Epidermal melanocyte (primary cell): ENCODE measurements around the gene GJA10.

Experiments used
- DNase-seq: peaks from one replicate; pipeline ENCODE4 v3.0.0; 2011; ENCODE audit warnings: low spot score; ENCODE audit not compliant: insufficient read length

The GJA10 gene

DNA sequence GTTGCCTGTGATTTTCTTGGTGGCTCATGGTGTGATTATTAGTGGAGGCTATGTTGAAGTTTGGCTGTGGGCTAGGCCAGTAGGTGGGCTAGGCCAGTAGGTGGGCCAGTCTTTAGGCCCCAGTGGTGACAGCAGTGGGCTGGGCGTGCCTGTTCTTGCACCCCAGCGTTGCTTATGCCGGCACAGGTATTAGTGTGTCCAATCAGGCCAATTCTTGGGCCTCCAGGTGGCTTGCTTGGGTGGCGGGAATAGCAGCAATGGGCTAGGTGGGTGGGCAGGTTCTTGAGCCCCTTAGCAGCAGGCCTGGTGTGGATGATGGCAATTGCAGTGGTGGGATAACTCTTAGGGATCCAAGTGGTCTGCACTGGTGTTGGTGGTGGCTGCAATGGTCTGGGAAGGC, 22.9 kb downstream of the GJA10 start:
- no peak for DNase-seq

DNA sequence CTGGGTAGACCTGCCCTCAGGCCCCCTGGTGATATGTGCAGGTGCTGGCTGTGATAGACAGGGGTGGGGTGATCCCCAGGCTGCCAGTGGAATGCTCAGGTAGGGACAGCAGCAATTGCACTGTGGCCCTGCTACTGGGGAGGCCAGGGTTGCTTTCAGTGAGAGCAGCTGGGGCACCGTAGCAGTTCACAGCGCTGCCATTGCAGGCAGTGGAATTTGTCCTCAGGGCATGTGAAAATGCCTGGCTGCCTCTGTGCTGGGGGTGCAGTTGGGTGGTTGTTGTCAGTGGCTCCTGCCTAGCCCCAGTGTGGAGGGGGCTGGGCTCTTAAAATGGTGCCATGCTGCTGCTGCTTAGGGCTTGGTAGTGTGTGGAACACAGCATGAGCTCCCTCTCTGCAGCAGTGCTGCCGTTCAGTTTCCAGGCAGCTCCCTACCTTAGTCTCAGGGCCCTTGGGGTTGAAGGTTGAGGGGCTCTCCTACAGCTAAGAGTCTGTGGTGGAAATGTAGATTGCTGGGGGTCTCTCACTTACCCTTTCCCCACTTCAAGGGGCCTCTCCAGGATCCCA, 23.6 kb downstream of the GJA10 start:
- DNase-seq = no peak

DNA sequence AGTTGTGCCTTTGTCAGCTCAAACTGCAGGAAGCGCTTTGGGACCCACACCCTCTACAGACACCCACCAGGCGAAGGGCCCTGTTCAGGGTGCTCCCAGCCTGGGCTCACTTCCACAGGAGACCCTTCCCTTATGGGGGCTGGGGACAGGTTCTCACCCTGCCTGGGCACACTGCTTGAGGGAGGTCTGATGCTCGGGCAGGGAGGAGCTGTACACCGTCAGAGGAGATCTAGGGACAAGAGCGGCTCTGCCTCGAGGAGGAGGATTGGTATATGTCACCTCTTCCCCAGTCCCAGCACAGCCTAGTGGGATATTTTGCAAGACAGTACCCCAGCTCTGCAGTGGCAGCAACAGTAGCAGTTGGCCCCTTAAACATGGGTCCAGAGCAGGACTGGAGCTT, 26.9 kb downstream of the GJA10 start:
- no peak for DNase-seq

DNA sequence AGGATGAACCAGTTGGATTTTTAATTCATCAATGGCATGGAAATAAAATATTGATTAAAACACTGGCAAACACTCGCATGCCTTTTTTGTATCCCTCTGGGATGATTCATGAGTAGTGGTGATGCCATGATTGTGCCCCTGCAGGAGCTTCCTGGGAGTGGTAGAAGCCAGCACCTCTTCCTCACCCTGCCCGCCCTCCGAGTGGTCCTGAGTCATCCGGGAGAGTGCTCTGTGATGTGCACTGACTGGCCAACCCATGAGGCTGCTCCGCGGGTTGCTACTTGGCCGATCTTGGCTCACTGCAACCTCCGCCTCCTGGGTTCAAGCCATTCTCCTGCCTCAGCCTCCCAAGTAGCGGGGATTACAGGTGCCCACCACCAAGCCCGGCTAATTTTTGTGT, 27.4 kb downstream of the GJA10 start:
- DNase-seq = no peak

DNA sequence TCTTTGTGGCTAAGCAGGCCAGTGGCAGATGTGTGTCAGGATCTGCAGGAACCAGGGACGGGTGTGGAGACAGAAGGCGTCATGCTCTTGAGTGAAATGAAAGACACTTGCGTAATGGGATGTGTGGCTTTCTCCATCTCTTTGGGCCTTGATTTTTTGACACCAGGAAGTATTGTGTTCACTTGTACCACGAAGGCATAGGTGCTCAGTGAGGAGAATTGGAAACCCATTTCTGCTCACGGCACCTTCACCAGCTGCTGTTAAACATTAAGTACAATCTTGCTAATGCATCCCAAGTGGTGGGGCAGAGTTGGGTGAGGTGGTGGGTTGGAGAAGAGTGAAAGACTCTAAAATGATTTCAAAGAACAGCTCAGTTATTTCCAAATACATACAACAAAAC, 30.0 kb downstream of the GJA10 start:
- no peak for DNase-seq

DNA sequence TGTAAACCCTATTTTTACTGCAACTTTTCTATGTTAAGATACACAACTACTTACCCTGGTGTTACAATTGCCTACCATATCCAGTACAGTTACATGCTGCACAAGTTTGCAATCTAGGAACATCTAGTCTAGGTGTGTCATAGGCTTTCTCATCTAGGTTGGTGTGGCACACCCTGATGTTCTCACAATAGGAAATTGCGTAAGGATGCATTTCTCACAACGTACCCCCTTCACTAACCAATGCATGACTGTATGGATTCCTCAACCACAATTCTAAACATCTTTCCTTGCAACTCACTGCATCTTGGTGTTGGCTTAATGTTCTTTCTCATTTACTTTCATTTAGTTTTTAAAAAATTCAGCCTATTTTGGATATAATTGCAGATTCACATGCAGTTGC, 31.6 kb downstream of the GJA10 start:
- DNase-seq = no peak

DNA sequence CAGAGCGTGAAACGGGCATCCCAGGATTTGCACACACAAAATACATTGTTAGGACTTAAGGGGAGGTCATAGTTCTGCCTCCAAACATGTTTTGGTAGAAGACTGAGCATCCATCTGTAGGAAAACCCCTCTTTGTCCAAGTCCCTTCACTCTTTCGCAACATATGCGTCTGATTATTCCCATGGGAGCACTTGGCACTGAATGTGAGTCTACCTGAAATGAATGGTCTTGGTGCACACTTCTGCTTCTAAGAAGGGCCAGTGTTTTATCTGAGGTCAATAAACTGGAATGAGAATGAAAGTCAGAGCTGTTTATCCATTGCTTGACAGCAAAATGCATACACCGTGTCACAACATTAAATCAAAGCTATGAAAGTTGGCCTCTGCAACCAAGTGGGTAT, 33.0 kb downstream of the GJA10 start:
- DNase-seq = no peak

DNA sequence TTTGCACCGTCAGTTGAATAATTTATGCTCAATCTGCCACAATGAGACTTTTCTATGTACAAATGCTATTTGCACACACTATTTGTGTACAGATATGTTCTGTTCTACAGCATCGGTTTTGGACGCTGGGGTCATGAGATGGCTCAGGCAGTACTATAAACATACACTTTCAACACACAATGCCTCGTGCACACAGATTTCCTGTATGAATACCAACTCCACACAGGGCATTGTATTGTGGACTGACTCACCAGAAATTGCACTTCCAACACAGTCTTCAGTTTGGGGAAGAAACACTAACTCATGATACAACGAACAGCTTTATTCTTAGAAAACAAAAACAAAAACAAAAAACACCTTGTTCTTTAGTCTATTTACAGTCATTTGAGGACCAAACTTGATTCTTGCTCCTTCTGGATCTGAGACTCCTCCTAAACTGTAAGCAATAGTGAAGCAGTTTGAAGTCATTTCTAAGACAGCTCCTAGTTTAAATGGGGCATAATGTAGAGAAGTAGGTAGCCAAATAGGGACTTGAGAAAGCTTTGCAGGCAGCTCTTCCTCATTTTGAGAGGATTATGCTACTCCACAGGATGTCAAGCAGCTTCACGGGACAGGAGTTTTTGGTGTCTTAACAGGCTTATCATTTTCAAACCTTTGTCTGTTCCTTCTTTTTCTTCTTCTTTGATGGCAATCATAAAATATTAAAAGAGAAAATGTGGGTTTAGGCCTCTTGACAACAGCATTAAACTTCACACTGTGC, 33.7 kb downstream of the GJA10 start:
- DNase-seq = no peak

DNA sequence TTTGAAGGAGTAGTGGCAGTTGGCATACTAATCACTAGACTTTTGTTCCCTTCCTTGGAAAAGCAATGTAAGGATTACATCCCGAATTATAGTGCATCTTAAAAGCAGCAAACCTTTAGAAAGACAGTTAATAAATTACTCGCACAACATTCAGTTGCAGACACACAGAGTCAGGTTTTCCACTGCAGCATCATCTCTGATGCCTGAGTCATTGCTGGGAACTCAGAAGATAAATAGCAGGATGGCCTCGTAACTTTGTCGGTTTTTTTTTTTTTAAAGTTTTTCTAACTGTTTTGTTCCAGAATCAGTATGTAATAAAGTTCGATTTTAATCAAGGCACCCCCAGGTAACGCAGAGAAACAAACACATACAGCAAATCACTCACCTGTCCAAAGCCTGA, 34.3 kb downstream of the GJA10 start:
- DNase-seq = no peak

DNA sequence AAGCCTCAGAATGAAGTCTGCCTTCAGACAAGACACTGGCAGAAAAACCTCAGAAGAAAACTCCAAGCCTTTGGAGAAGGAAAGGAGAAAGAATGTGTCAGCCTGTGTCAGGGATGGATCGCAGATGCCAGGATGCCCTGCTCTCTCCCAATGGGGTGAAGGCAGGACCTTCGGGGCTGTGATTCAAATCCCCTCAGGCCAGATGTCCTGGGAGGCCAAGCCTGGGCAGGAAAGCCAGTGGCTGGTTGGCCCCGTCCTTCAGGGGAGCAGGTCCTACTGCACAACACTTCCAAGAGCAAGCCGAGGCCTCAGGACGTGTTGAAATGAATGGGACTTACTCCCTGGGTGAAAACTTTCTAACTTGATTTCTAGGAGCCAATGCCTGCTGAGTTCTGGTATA, 36.5 kb downstream of the GJA10 start:
- DNase-seq = no peak

DNA sequence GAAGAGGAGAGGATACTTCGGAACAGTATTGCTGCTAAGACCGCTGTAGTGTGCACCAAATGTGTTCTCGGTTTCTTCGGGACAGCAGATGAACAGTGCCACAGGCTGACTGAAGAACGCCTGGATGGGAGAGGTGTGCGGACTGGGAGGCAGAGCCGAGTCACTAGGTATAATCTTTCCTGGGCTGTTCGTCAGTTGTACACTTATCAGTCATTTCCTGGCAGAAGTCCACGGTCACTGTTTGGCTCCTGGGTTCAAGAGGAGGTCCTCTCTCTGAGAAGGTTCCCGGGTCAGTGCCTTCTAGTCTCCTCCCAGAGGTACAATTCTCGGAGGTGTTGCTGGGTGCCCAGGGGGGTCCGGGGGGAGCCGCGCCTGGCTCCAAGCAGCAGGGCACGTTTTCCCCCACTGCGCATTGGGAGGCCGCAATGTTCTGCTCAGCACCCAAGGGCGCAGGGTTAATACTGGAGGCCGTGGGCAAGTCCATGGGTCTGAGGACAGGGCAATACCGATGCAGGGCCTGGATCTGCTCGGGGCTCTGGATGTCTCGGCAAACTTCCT, 38.1 kb downstream of the GJA10 start:
- no peak for DNase-seq

DNA sequence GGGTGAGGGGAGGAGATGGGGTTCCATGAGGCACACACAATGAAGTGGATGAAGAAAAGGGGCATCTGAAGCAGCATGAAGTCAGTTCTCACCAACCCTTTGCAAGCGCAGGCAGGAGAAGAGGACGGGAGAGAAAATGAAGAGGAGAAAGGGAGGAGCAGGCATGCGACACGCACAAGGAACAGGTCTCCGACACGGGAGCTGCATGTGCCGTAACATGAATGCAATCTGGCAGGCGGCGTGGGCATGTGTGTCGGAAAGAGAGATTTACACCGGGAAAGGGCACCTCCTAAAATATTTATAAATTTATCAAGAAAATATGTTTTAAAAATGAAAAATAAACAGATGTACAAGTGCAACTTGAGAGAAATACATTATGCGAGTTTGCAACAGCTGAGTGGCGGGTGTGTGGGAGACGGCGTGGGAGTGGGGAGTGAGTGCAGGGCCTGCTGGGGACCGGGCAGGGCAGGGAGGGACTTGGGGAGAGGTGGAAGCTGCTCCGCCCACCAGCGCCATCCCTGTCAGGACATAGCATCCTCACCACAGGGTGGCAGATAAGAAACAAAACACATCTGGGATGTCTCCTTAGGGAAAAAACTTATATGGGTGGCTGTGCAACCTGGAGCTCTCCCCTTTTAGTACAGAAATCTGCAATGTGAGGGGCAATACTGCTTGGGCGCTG, 40.6 kb downstream of the GJA10 start:
- DNase-seq = no peak

DNA sequence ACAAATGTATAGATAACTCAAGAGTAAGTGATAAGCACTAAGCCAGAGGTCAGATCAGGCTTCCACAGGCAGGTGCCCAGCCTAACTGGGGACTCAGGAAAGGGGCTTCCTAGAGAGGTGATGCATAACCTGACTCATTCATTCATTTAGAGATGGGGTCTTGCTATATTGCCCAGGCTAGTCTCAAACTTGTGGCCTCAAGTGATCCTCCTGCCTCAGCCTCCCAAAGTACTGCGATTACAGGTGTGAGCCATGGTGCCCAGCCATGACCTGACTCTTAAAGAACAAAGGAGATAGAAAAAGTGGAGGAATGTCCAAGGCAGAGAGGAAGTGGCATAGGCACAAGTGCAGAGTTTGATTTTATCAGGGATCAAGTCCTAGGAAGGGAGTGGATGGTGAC, 41.9 kb downstream of the GJA10 start:
- no peak for DNase-seq

DNA sequence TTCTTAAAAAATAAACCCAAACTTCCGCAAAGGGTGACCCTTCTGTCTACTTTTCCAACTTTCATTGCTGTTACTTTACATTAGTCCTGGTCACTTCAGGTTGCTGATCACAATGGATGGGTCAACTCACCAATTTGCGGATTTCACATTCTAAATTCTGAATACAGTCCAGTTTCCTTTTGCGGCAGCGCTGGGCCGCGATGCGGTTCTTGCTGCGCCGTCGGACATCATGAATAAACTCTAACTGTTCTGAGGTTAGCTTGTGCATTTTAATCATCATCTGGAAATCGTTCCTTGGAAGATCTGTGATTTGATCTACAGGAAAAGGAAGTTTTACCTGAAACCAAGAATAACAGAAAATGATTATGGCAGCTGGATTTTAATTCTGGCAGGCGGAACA, 43.7 kb downstream of the GJA10 start:
- DNase-seq = no peak

DNA sequence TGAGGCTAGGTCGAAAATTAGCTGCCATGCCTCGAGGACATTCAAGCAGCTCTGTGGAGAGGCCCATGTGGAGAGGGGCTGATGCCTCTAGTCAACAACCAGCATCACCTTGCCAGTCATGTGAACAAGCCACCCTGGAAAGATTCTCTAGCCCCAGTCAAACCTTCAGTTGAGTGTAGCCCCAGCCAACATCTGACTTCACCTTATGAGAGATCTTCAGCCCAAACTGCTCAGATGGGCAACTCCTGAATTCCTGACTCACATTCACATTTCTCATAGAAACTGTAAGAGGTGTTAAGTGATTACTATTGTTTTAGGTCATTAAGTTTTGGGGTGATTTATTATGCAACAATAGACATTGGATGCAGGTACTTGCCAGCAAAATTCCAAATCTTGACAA, 44.9 kb downstream of the GJA10 start:
- DNase-seq = no peak

DNA sequence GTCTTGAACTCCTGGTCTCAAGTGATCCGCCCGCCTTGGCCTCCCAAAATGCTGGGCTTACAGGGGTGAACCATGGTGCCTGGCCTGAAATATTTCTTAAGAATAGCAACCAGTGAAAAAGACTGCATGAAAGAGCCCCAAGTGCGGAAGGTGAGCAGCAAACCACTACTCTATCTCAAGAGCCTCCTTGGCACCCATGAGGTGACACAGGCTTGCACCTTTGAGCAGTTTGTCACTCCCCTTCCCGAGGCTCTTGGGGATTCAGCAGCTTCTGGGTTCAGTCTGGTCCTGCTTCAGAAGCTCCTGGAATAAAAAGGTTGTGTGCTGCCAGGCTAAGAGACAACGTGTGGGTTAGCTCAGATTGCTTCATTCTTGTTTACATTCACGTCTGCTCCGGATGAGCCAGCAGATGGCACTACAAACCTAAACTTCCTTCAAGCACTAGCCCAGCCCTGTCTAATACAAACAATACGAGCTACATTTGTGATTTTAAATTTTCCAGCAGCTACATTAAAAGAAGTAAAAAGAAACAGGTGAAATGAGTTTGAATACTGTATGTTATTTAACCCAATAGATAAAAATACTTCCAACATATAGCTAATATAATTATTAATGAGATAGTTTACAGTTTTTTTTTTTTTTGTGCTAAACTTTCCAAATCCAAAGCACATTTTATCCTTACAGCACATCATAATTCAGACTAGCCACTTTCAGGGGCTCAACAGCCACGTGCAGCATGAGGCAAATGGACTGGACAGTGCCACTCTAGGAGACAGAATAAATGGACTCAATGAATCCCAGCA, 46.2 kb downstream of the GJA10 start:
- DNase-seq = peak; percentile 93

DNA sequence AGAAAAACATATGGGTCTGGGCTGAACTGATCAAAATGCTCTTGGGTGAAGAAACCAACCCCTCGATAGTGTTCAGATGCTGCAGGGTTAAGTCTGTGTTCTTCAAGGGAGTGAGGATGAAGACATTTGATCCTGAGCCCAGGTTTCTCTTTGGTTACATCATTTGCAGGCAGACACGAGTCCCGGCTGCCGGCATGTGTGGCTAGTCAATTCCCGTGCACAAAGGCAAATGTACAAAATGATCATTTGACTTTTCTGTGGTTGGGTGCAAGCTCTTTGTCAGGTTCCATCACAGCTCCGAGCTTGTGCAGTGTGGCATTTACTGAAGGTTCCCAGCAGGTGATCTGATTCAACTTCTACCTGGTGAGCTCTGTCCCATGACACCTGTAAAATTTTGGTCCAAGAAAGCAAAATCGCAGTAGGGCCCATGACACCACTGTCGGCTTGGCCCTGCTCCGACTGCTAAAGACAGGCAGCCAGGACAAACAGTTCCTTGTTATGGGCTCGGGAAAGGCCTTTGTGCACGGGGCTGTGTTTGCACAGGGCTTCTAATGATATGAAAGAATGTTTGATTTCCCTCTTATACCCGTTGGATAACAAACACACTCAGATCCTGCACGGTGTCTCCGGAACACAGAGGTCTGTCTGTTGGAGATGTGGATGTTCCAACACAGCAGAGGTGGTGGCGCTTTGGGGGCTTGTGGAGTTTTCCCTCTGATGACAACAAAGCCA, 46.9 kb downstream of the GJA10 start:
- peak; percentile 42 for DNase-seq

DNA sequence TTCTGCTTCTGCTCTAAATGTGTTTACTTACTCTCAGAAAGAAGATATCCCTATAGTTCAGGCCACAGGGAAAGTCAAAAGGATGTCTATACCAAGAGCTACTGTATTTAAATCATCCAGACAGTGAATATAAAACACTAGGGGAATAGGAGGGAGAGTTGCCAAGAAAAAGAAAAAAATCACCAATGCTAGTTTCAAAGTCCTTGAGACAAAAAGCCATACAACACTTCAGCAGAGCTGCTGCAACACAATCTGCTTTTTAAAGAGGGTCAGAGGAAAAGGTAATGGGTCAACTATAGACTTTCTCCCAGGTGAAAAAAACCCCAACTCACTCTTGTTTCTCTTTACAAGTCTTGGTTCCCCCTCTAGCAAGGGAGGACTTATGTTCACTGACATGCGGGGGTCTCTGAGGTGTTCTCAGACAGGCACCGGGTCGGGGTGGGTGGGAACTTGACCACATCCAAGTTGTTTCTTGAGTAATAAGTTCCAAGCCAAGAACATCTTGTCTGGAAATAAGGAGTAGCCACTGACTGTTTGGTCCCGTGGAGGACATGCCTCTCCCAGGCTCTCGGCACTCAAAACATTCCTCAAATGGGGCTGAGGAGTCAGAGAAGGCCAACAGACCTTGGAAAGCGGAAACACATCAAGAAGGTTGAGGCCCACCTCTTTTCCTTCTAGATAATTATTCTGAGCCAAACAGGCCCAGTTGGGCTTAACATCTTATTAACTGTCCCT, 47.7 kb downstream of the GJA10 start:
- no peak for DNase-seq

DNA sequence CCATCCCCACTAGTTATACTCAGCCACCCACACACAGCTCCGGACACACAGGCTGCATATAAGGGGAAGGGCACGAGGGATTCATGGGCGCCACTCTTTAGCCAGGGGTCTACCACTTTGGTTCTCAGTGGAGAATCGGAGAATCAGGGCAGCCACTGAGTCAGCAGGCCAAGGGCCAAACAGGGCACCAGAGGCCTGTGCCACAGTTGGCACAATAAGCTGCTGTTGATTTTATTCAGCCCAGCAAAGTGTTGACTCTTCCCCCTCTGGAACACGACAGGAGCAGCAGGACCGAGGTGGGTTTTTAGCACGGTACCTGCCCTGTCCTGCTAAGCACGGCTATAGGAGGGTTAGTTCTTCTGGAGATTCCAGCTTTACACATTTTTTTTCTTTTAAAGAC, 48.3 kb downstream of the GJA10 start:
- no peak for DNase-seq

DNA sequence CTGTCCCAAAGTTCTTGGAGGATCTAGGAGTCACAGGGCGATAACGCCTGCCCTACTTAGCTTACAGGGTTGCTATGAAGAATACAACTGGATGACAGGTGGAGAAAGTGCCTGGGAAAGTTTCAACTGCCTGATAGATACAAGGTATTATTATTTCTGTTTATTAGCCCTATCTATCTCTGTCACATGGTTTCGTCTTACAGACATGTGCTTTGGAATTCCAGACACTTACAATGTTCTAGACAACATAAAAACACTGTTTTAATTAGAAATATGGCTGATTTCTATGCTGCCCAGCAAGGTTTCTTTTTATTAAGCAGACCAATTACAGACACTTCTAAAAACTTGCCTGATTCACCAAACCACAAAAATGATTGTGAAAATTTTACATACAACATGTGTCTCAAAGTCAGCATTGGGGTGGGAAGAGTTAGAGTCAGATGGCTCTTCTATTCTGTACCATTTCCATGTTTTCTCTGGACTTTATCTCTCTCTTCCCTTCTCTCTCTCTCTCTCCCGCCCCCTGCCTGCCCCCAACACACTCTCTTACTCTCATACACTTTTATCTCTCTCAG, 50.0 kb downstream of the GJA10 start:
- no peak for DNase-seq
